HEK293 (cell line): ENCODE measurements around the gene CIC.
A peak's percentile ranks its signal among the peaks of the same experiment; 100 is the strongest.

Source experiments
- GLIS2 ChIP-seq: fragments of 450-650 bp; formaldehyde crosslinking; IDR thresholded peaks from 2 replicates; pipeline ENCODE4 v1.5.1; 2016; ENCODE audit warnings: missing biosample characterization, missing genetic modification characterization
- KLF16 ChIP-seq: fragments of 450-650 bp; formaldehyde crosslinking; IDR thresholded peaks from 2 replicates; pipeline ENCODE4 v1.5.1; 2017; ENCODE audit warnings: missing biosample characterization, missing genetic modification characterization
- PATZ1 ChIP-seq: fragments of 450-650 bp; formaldehyde crosslinking; IDR thresholded peaks from 2 replicates; pipeline ENCODE4 v1.5.1; 2016; ENCODE audit warnings: missing biosample characterization, missing genetic modification characterization
- SP2 ChIP-seq: fragments of 450-650 bp; formaldehyde crosslinking; IDR thresholded peaks from 2 replicates; pipeline ENCODE4 v1.5.1; 2016; ENCODE audit warnings: missing biosample characterization, missing genetic modification characterization
- SP7 ChIP-seq: fragments of 450-650 bp; formaldehyde crosslinking; IDR thresholded peaks from 2 replicates; pipeline ENCODE4 v1.5.1; 2016; ENCODE audit warnings: missing biosample characterization, missing genetic modification characterization
- TSHZ1 ChIP-seq: fragments of 450-650 bp; formaldehyde crosslinking; IDR thresholded peaks from 2 replicates; pipeline ENCODE4 v1.5.1; 2016; ENCODE audit warnings: missing biosample characterization, missing genetic modification characterization, borderline replicate concordance
- ZBTB8A ChIP-seq: fragments of 450-650 bp; formaldehyde crosslinking; IDR thresholded peaks from 2 replicates; pipeline ENCODE4 v1.5.1; 2016; ENCODE audit warnings: missing biosample characterization, missing genetic modification characterization
- ZFHX2 ChIP-seq: fragments of 450-650 bp; formaldehyde crosslinking; conservative IDR thresholded peaks from 2 replicates; pipeline ENCODE4 v1.5.1; 2016; ENCODE audit warnings: missing biosample characterization, missing genetic modification characterization
- ZIC2 ChIP-seq: fragments of 450-650 bp; formaldehyde crosslinking; IDR thresholded peaks from 2 replicates; pipeline ENCODE4 v1.5.1; 2016; ENCODE audit warnings: missing biosample characterization, missing genetic modification characterization
- ZNF221 ChIP-seq: fragments of 450-650 bp; formaldehyde crosslinking; IDR thresholded peaks from 2 replicates; pipeline ENCODE4 v1.5.1; 2017; ENCODE audit warnings: missing biosample characterization, missing genetic modification characterization, borderline replicate concordance
- ZNF248 ChIP-seq: fragments of 450-650 bp; formaldehyde crosslinking; IDR thresholded peaks from 2 replicates; pipeline ENCODE4 v1.5.1; 2017; ENCODE audit warnings: missing biosample characterization, missing genetic modification characterization
- ZNF292 ChIP-seq: fragments of 450-650 bp; formaldehyde crosslinking; IDR thresholded peaks from 2 replicates; pipeline ENCODE4 v1.5.1; 2016; ENCODE audit warnings: low read depth, missing biosample characterization, missing genetic modification characterization, borderline replicate concordance
- ZNF366 ChIP-seq: fragments of 450-650 bp; formaldehyde crosslinking; conservative IDR thresholded peaks from 2 replicates; pipeline ENCODE4 v1.5.1; 2016; ENCODE audit warnings: missing biosample characterization, missing genetic modification characterization
- ZNF514 ChIP-seq: fragments of 450-650 bp; formaldehyde crosslinking; IDR thresholded peaks from 2 replicates; pipeline ENCODE4 v1.5.1; 2016; ENCODE audit warnings: missing biosample characterization, missing genetic modification characterization
- ZNF600 ChIP-seq: fragments of 450-650 bp; formaldehyde crosslinking; IDR thresholded peaks from 2 replicates; pipeline ENCODE4 v1.5.1; 2016; ENCODE audit warnings: missing biosample characterization, missing genetic modification characterization
- ZNF629 ChIP-seq: fragments of 450-650 bp; formaldehyde crosslinking; IDR thresholded peaks from 2 replicates; pipeline ENCODE4 v1.5.1; 2017; ENCODE audit warnings: missing biosample characterization, missing genetic modification characterization
- ZNF664 ChIP-seq: fragments of 450-650 bp; formaldehyde crosslinking; IDR thresholded peaks from 2 replicates; pipeline ENCODE4 v1.5.1; 2016; ENCODE audit warnings: missing biosample characterization, missing genetic modification characterization
- ZNF76 ChIP-seq: fragments of 450-650 bp; formaldehyde crosslinking; IDR thresholded peaks from 2 replicates; pipeline ENCODE4; 2016; ENCODE audit warnings: low read depth, missing biosample characterization, missing genetic modification characterization, borderline replicate concordance
- ZNF830 ChIP-seq: fragments of 450-650 bp; IDR thresholded peaks from 2 replicates; pipeline ENCODE4 v1.5.0; 2018; ENCODE audit warnings: missing biosample characterization, missing genetic modification characterization, low read depth, mild to moderate bottlenecking, moderate library complexity
- TF ChIP-seq, protein P1 (sequence below): fragments of 450-650 bp; formaldehyde crosslinking; IDR thresholded peaks from 2 replicates; pipeline ENCODE4 v1.5.1; 2016; ENCODE audit warnings: missing biosample characterization, missing genetic modification characterization
- TF ChIP-seq, protein P2 (sequence below): fragments of 450-650 bp; formaldehyde crosslinking; IDR thresholded peaks from 2 replicates; pipeline ENCODE4 v1.5.1; 2017; ENCODE audit warnings: missing biosample characterization, missing genetic modification characterization

The CIC gene

GRCh38 chr19:42277821-42278451, 8.9 kb downstream of the CIC start (continued):
- TF ChIP-seq, protein P1, sequence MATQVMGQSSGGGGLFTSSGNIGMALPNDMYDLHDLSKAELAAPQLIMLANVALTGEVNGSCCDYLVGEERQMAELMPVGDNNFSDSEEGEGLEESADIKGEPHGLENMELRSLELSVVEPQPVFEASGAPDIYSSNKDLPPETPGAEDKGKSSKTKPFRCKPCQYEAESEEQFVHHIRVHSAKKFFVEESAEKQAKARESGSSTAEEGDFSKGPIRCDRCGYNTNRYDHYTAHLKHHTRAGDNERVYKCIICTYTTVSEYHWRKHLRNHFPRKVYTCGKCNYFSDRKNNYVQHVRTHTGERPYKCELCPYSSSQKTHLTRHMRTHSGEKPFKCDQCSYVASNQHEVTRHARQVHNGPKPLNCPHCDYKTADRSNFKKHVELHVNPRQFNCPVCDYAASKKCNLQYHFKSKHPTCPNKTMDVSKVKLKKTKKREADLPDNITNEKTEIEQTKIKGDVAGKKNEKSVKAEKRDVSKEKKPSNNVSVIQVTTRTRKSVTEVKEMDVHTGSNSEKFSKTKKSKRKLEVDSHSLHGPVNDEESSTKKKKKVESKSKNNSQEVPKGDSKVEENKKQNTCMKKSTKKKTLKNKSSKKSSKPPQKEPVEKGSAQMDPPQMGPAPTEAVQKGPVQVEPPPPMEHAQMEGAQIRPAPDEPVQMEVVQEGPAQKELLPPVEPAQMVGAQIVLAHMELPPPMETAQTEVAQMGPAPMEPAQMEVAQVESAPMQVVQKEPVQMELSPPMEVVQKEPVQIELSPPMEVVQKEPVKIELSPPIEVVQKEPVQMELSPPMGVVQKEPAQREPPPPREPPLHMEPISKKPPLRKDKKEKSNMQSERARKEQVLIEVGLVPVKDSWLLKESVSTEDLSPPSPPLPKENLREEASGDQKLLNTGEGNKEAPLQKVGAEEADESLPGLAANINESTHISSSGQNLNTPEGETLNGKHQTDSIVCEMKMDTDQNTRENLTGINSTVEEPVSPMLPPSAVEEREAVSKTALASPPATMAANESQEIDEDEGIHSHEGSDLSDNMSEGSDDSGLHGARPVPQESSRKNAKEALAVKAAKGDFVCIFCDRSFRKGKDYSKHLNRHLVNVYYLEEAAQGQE (tag by site-specific recombination): no peak
- TF ChIP-seq ZNF366 (tag by site-specific recombination) (no peak), ZNF514 (no peak), TSHZ1 (tag by site-specific recombination) (no peak), ZIC2 (peak; percentile 71), ZNF221 (tag by site-specific recombination) (no peak), KLF16 (no peak), ZNF664 (tag by site-specific recombination) (no peak), GLIS2 (tag by site-specific recombination) (peak; percentile 87), PATZ1 (tag by site-specific recombination) (peak; percentile 52), SP2 (tag by site-specific recombination) (peak; percentile 52; the same call in 1 of the 2 replicates), ZNF248 (tag by site-specific recombination) (no peak), ZNF292 (tag by site-specific recombination) (no peak), ZNF830 (tag by site-specific recombination) (no peak), ZNF76 (tag by site-specific recombination) (no peak), ZNF629 (tag by site-specific recombination) (no peak), ZFHX2 (tag by site-specific recombination) (0 out of 2 replicates have a peak, but pooled peaks have one; percentile 7), ZNF600 (tag by site-specific recombination) (peak; percentile 75), SP7 (tag by site-specific recombination) (no peak), ZBTB8A (tag by site-specific recombination) (no peak)
- TF ChIP-seq, protein P2, sequence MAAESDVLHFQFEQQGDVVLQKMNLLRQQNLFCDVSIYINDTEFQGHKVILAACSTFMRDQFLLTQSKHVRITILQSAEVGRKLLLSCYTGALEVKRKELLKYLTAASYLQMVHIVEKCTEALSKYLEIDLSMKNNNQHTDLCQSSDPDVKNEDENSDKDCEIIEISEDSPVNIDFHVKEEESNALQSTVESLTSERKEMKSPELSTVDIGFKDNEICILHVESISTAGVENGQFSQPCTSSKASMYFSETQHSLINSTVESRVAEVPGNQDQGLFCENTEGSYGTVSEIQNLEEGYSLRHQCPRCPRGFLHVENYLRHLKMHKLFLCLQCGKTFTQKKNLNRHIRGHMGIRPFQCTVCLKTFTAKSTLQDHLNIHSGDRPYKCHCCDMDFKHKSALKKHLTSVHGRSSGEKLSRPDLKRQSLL (tag by site-specific recombination): no peak
- TF ChIP-seq, all 188 proteins: peak for 10
